ENCODE data around the gene WDR81.

Gene WDR81

DNA sequence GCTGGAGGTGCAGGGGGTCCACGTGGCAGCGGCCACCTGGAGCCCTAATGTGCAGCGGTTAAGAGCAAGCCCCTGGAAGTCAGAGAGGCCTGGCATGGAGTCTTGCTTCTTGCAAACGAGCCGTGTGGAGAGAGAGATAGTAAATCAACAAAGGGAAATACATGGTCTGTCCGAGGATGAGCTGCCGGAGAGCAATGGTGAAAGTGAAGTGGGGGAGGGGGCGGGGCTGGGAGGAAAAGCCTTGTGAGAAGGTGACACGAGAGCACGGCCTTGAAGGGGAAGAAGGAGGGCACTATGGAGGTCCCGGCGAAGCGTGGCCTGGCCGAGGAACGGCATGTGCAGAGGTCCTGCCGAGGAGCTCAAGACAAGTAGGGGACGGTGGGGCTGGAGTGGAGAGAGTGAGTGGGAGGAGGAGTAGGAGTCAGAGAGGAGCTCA is 31.3 kb downstream of the WDR81 start:
- H3K9me2 ChIP-seq (replicated peaks; ENCODE audit: low read depth, low read length), result no peaks in the 10 kb centered on the region
- TF ChIP-seq CTCF (conservative IDR thresholded peaks at IDR 0.05; ENCODE audit: low read length) (no peak), EZH2phosphoT487 (IDR thresholded peaks at IDR 0.05; ENCODE audit: borderline replicate concordance) (no peak)
- no peaks in the 10 kb centered on the region for H3K27me3 ChIP-seq (ENCODE audit: insufficient read depth, low read length, poor library complexity, severe bottlenecking)
- H3K9ac ChIP-seq (ENCODE audit: low read depth, low read length, poor library complexity, severe bottlenecking), result no peak overlapping the region
- no peaks in the 10 kb centered on the region for H3K4me1 ChIP-seq (ENCODE audit: insufficient read depth, low read length, poor library complexity, severe bottlenecking)
- no peaks in the 10 kb centered on the region for H4K20me1 ChIP-seq (ENCODE audit: insufficient read depth, low read length, poor library complexity, severe bottlenecking)
- H3K4me2 ChIP-seq (ENCODE audit: low read depth, low read length, poor library complexity, severe bottlenecking), result no peak overlapping the region
- H3K4me3 ChIP-seq (ENCODE audit: low read length, poor library complexity, severe bottlenecking), result no peak overlapping the region
- H2AFZ ChIP-seq (ENCODE audit: low read length), result no peak overlapping the region
- no peaks in the 10 kb centered on the region for H3F3A ChIP-seq (ENCODE audit: low read depth)
- no peaks in the 10 kb centered on the region for H3K36me3 ChIP-seq (ENCODE audit: insufficient read depth, low read length)
- H3K79me2 ChIP-seq (ENCODE audit: insufficient read depth, low read length), result no peaks in the 10 kb centered on the region
- H3K9me3 ChIP-seq (ENCODE audit: insufficient read depth, low read depth, low read length), result no peaks in the 10 kb centered on the region

DNA sequence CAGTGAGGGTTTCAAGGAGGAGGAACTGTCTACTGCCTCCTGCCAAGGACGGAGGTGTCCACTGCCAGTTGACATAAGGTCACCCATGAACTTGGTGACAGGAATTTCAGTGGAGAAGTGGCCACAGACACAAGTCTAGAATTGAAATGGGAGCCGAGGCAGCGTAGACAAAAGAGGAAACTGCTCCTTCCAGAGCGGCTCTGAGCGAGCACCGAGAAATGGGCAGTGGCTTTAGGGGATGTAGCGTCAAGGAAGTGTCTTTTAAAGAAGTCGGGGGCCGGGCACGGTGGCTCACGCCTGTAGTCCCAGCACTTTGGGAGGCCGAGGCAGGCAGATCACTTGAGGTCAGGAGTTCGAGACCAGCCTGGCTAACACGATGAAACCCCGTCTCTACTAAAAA is 34.3 kb downstream of the WDR81 start:
- TF ChIP-seq EZH2phosphoT487 (IDR thresholded peaks at IDR 0.05; ENCODE audit: borderline replicate concordance) (no peak), CTCF (conservative IDR thresholded peaks at IDR 0.05; ENCODE audit: low read length) (no peak)
- H3K36me3 ChIP-seq (ENCODE audit: insufficient read depth, low read length), result no peaks in the 10 kb centered on the region

GRCh38 chr17:1759529-1759928 is 35.0 kb downstream of the WDR81 start:
- no peak for TF ChIP-seq EZH2phosphoT487 (IDR thresholded peaks at IDR 0.05; ENCODE audit: borderline replicate concordance)
- TF ChIP-seq CTCF (conservative IDR thresholded peaks at IDR 0.05; ENCODE audit: low read length), result no peak
- peaks cover 4% of the 10 kb centered on the region for H3K4me1 ChIP-seq (ENCODE audit: insufficient read depth, low read length, poor library complexity, severe bottlenecking)

More for the DNA sequence above, 34.3 kb downstream of the WDR81 start:
- Histone ChIP-seq H4K20me1 (ENCODE audit: insufficient read depth, low read length, poor library complexity, severe bottlenecking) (no peaks in the 10 kb centered on the region), H3K4me3 (ENCODE audit: low read length, poor library complexity, severe bottlenecking) (no peak overlapping the region), H3K79me2 (ENCODE audit: insufficient read depth, low read length) (no peaks in the 10 kb centered on the region), H3K9ac (ENCODE audit: low read depth, low read length, poor library complexity, severe bottlenecking) (no peak overlapping the region), H3K9me3 (ENCODE audit: insufficient read depth, low read depth, low read length) (no peaks in the 10 kb centered on the region), H3K27me3 (ENCODE audit: insufficient read depth, low read length, poor library complexity, severe bottlenecking) (no peaks in the 10 kb centered on the region), H3K4me1 (ENCODE audit: insufficient read depth, low read length, poor library complexity, severe bottlenecking) (no peaks in the 10 kb centered on the region), H3F3A (ENCODE audit: low read depth) (no peaks in the 10 kb centered on the region), H3K9me2 (replicated peaks; ENCODE audit: low read depth, low read length) (no peaks in the 10 kb centered on the region), H3K4me2 (ENCODE audit: low read depth, low read length, poor library complexity, severe bottlenecking) (no peak overlapping the region), H2AFZ (ENCODE audit: low read length) (no peak overlapping the region)

More at GRCh38 chr17:1759529-1759928, 35.0 kb downstream of the WDR81 start:
- no peak overlapping the region for H3K9ac ChIP-seq (ENCODE audit: low read depth, low read length, poor library complexity, severe bottlenecking)
- no peaks in the 10 kb centered on the region for H3F3A ChIP-seq (ENCODE audit: low read depth)
- H3K27me3 ChIP-seq (ENCODE audit: insufficient read depth, low read length, poor library complexity, severe bottlenecking), result no peaks in the 10 kb centered on the region
- no peaks in the 10 kb centered on the region for H3K9me3 ChIP-seq (ENCODE audit: insufficient read depth, low read depth, low read length)
- H2AFZ ChIP-seq (ENCODE audit: low read length), result no peak overlapping the region
- no peak overlapping the region for H3K4me2 ChIP-seq (ENCODE audit: low read depth, low read length, poor library complexity, severe bottlenecking)
- no peaks in the 10 kb centered on the region for H4K20me1 ChIP-seq (ENCODE audit: insufficient read depth, low read length, poor library complexity, severe bottlenecking)
- H3K4me3 ChIP-seq (ENCODE audit: low read length, poor library complexity, severe bottlenecking), result no peak overlapping the region
- no peaks in the 10 kb centered on the region for H3K36me3 ChIP-seq (ENCODE audit: insufficient read depth, low read length)
- H3K79me2 ChIP-seq (ENCODE audit: insufficient read depth, low read length), result no peaks in the 10 kb centered on the region
- H3K9me2 ChIP-seq (replicated peaks; ENCODE audit: low read depth, low read length), result no peaks in the 10 kb centered on the region
